GM10266 (cell line): ENCODE data around the gene MUC5AC.

Experiments
- DNase-seq: peaks from one replicate; pipeline ENCODE4 v3.0.0; 2012; ENCODE audit errors: extremely low spot score
- TF ChIP-seq, protein P1 (sequence below): IDR thresholded peaks from 2 replicates; pipeline ENCODE4 v1.5.1; 2012; ENCODE audit warnings: mild to moderate bottlenecking, low read depth; ENCODE audit not compliant: control insufficient read depth, insufficient read depth; ENCODE audit errors: missing control alignments

MUC5AC gene

GRCh38 chr11:1192741-1193325 lies 35.1 kb downstream of the MUC5AC start:
- no peak for DNase-seq
- TF ChIP-seq, protein P1, sequence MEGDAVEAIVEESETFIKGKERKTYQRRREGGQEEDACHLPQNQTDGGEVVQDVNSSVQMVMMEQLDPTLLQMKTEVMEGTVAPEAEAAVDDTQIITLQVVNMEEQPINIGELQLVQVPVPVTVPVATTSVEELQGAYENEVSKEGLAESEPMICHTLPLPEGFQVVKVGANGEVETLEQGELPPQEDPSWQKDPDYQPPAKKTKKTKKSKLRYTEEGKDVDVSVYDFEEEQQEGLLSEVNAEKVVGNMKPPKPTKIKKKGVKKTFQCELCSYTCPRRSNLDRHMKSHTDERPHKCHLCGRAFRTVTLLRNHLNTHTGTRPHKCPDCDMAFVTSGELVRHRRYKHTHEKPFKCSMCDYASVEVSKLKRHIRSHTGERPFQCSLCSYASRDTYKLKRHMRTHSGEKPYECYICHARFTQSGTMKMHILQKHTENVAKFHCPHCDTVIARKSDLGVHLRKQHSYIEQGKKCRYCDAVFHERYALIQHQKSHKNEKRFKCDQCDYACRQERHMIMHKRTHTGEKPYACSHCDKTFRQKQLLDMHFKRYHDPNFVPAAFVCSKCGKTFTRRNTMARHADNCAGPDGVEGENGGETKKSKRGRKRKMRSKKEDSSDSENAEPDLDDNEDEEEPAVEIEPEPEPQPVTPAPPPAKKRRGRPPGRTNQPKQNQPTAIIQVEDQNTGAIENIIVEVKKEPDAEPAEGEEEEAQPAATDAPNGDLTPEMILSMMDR: no peak

DNA sequence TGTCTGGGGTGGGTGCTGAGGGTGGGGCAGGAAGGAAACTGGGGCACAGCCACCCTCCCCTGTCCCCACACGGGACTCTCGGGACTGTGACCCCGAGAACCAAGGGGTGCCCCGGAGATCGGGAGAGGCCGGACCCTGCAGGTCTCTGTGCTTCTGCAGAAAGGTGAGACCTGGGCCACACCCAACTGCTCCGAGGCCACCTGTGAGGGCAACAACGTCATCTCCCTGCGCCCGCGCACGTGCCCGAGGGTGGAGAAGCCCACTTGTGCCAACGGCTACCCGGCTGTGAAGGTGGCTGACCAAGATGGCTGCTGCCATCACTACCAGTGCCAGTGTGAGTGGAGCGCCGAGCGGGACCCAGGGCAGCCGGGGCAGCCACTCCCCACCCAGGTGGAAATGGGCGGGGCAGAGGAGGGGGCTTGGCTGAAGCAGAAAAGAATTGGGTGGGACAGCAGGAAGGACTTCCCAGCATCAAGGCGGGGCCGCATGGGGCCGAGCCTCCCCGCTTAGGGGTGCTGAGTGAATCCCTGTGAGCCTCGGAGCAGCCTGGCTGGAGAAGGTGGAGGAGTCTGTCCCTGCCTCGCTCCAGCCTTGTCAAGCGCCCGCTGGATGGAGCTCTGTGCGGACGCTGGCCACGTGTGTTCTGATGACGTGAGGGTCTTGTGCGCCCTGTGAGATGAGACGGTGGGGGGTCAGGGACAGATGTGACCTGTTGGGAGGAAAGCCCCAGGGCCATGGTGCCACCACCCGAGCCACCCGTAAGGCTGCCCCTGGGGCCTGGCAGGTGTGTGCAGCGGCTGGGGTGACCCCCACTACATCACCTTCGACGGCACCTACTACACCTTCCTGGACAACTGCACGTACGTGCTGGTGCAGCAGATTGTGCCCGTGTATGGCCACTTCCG lies 35.8 kb downstream of the MUC5AC start:
- TF ChIP-seq, protein P1: no peak
- DNase-seq: peak; percentile 8

DNA sequence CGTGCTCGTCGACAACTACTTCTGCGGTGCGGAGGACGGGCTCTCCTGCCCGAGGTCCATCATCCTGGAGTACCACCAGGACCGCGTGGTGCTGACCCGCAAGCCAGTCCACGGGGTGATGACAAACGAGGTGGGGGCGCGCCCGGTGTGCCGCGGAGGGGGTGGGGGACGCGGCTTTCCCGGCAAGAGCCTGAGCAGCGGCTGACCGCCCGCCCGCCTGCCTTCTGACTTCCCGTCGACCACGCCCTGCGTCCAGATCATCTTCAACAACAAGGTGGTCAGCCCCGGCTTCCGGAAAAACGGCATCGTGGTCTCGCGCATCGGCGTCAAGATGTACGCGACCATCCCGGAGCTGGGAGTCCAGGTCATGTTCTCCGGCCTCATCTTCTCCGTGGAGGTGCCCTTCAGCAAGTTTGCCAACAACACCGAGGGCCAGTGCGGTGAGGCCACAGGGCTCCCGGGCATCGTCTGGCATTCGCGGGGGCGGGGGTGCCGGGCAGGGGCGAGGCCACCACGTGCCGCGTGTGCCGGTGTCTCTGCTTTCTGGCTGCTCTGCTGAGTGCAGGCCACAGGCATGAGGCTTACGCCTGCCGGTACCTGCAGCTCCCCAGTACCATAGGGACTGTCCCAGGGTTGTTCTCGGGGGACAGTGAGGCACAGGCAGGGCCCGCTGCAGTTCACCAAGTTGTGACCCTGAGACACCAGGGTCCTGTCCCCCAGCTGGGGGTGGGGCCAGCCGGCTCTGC lies 36.7 kb downstream of the MUC5AC start:
- TF ChIP-seq, protein P1: no peak
- DNase-seq: peak; percentile 22

DNA sequence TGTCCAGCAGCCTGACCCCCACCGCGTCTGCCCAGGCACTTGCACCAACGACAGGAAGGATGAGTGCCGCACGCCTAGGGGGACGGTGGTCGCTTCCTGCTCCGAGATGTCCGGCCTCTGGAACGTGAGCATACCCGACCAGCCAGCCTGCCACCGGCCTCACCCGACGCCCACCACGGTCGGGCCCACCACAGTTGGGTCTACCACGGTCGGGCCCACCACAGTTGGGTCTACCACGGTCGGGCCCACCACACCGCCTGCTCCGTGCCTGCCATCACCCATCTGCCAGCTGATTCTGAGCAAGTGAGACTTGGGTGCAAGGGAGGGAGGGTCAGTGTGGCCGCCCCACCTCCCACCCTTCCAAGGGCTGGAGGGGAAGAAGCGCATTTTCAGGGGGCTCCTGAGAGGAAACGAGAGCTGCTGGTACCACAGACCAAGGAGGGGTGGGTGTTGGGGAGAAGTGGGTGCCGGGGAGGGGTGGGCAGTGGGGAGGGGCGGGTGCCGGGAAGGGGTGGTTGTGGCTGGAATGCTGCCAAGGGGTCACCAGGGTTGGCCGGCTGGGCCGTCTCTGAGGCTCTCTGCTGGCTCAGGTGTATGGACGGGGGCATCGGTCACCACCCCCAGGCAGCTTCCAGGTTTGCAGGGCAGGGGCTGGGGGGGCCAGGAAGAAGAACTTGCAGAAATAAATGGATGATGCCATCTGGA lies 37.4 kb downstream of the MUC5AC start:
- peak; percentile 12 for DNase-seq
- TF ChIP-seq, protein P1: no peak

DNA sequence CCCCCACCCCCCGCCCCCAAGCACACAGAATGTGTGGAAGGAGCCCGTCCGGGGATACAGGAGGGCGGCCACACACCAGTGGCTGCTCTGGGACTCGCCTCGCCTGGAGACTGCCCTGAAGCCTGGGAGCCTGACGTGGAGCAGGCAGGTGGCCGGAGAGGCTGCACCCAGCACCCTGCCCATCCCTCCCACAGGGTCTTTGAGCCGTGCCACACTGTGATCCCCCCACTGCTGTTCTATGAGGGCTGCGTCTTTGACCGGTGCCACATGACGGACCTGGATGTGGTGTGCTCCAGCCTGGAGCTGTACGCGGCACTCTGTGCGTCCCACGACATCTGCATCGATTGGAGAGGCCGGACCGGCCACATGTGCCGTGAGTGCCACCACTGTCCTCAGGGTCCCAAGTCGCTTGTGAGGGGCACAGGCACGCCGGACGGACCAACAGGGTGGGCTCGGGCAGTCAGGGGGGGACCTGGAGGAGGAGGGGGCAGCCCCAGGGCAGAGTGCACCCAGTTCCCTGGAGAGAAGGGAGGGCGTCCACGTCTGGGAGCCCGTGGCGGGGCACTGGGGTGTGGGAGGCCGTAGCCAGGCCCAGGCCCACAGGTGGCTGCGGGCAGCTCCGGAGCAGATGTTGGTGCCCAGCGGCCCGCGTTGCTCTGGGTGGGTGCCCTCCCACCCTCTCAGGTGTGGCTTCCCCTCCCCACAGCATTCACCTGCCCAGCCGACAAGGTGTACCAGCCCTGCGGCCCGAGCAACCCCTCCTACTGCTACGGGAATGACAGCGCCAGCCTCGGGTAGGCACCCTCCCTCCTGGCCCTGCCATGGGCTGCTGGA lies 38.1 kb downstream of the MUC5AC start:
- TF ChIP-seq, protein P1: no peak
- peak; percentile 19 for DNase-seq
